Liver (tissue), 9 donors: ENCODE results near the gene PDE9A. TPM values are rescaled to one million over a fixed set of nuclear protein-coding genes. Genes with fewer than 3 reads are reported as not detected.

Experiments
- DNase-seq: peaks from one replicate; pipeline ENCODE4 v3.0.0-alpha.2; 2017; ENCODE audit warnings: low spot score
- H3K27ac ChIP-seq, 2 donors: one replicate each; pipeline ENCODE4 v1.7.0; 2013; ENCODE audit warnings: inconsistent platforms in 2 of 2, low read length in 2 of 2, control low read depth in 1 of 2, low read depth in 1 of 2, mild to moderate bottlenecking in 1 of 2
- H3K27me3 ChIP-seq, 4 donors: one replicate each; pipeline versions ENCODE4 v1.6.1 to v1.7.0; 2013; ENCODE audit warnings: low read length in 3 of 4, inconsistent platforms in 1 of 4, mild to moderate bottlenecking in 1 of 4, moderate library complexity in 1 of 4; ENCODE audit not compliant: control insufficient read depth in 4 of 4, insufficient read depth in 4 of 4
- H3K36me3 ChIP-seq, 4 donors: one replicate each; pipeline versions ENCODE4 v1.6.1 to v1.7.0; 2013; ENCODE audit warnings: low read length in 3 of 4, mild to moderate bottlenecking in 3 of 4, low read depth in 1 of 4, moderate library complexity in 1 of 4; ENCODE audit not compliant: control insufficient read depth in 4 of 4, insufficient read depth in 3 of 4
- H3K4me1 ChIP-seq, 4 donors: one replicate each; pipeline versions ENCODE4 v1.6.1 to v1.7.0; 2013; ENCODE audit warnings: low read length in 3 of 4, mild to moderate bottlenecking in 3 of 4, moderate library complexity in 1 of 4; ENCODE audit not compliant: control insufficient read depth in 4 of 4, insufficient read depth in 4 of 4
- H3K4me3 ChIP-seq, 3 donors: one replicate each; pipeline versions ENCODE4 v1.6.1 to v1.7.0; 2013; ENCODE audit warnings: low read length in 3 of 3, control low read depth in 1 of 3, low read depth in 1 of 3, mild to moderate bottlenecking in 1 of 3
- H3K9ac ChIP-seq, 2 donors: one replicate each; pipeline ENCODE4 v1.7.0; 2013; ENCODE audit warnings: low read length in 2 of 2, mild to moderate bottlenecking in 2 of 2, moderate library complexity in 2 of 2, control low read depth in 1 of 2, low read depth in 1 of 2
- H3K9me3 ChIP-seq, 4 donors: one replicate each; pipeline versions ENCODE4 v1.6.1 to v1.7.0; 2013; ENCODE audit warnings: low read length in 3 of 4; ENCODE audit not compliant: control insufficient read depth in 4 of 4
- ATF3 ChIP-seq: IDR thresholded peaks from 2 replicates; pipeline ENCODE4 v1.6.1; 2016; ENCODE audit warnings: antibody characterized with exemption
- CTCF ChIP-seq: fragments of 150-350 bp; IDR thresholded peaks from 2 replicates; pipeline ENCODE4 v1.5.1; 2017; ENCODE audit warnings: improper control_type of control experiment, low read depth, low read length; ENCODE audit not compliant: missing input control
- EGR1 ChIP-seq, 2 donors: IDR thresholded peaks; 2 replicates each; pipeline ENCODE4 v1.6.1; 2016 to 2018; ENCODE audit warnings: antibody characterized with exemption in 2 of 2, low read depth in 2 of 2
- FOXA2 ChIP-seq: IDR thresholded peaks from 2 replicates; pipeline ENCODE4 v1.6.1; 2016; ENCODE audit warnings: antibody characterized with exemption
- GABPA ChIP-seq, 2 donors: IDR thresholded peaks in 1 of 2; conservative IDR thresholded peaks in 1 of 2; 2 replicates each; pipeline ENCODE4 v1.6.1; 2016; ENCODE audit warnings: antibody characterized with exemption in 2 of 2, mild to moderate bottlenecking in 1 of 2, moderate library complexity in 1 of 2
- HNF4A ChIP-seq, 2 donors: conservative IDR thresholded peaks; 2 replicates each; pipeline ENCODE4 v1.6.1; 2016; ENCODE audit warnings: antibody characterized with exemption in 2 of 2, mild to moderate bottlenecking in 2 of 2
- HNF4G ChIP-seq: IDR thresholded peaks from 2 replicates; pipeline ENCODE4 v1.6.1; 2016; ENCODE audit warnings: antibody characterized with exemption
- JUND ChIP-seq, 2 donors: IDR thresholded peaks; 2 replicates each; pipeline ENCODE4 v1.6.1; 2016; ENCODE audit warnings: antibody characterized with exemption in 2 of 2
- MAX ChIP-seq: IDR thresholded peaks from 2 replicates; pipeline ENCODE4 v1.6.1; 2016; ENCODE audit warnings: antibody characterized with exemption
- RAD21 ChIP-seq, 2 donors: IDR thresholded peaks; 2 replicates each; pipeline ENCODE4 v1.6.1; 2016; ENCODE audit warnings: antibody characterized with exemption in 2 of 2, mild to moderate bottlenecking in 2 of 2
- RXRA ChIP-seq, 2 donors: IDR thresholded peaks; 2 replicates each; pipeline ENCODE4 v1.6.1; 2017 to 2018; ENCODE audit warnings: antibody characterized with exemption in 2 of 2, mild to moderate bottlenecking in 1 of 2
- TAF1 ChIP-seq: conservative IDR thresholded peaks from 2 replicates; pipeline ENCODE4 v1.6.1; 2016; ENCODE audit warnings: antibody characterized with exemption, mild to moderate bottlenecking
- ZBTB33 ChIP-seq: IDR thresholded peaks from 2 replicates; pipeline ENCODE4 v1.6.1; 2016; ENCODE audit warnings: antibody characterized with exemption
- WGBS: extraction: QIAGEN DNeasy Blood & Tissue Kit; methylation state at CpG from one replicate; pipeline ENCODE4 v1.1.7; 2013; 5-methylcytosine and 5-hydroxymethylcytosine counted together
- polyA plus RNA-seq, 2 donors: library from polyadenylated mRNA; stranded (reverse) in 1 of 2; unstranded in 1 of 2; fragments of 200-250 nt in 1 of 2; fragments of >200 nt in 1 of 2; fragmentation: Nextera tagmentation in 1 of 2; extraction: Ambion mirVana in 1 of 2; gene quantifications; one replicate each; pipeline versions ENCODE4 v1.2.1 to v1.2.3, GENCODE V29; 2013 to 2015
- total RNA-seq, 2 donors: library from RNA; depleted of rRNA; stranded (reverse); fragments of >200 nt; gene quantifications; one replicate each; pipeline ENCODE4 v1.2.3, GENCODE V29; 2014
- donor health status: healthy.
- donor health status: healthy.
- donor health status: healthy.
- donor health status: healthy.
- donor health status: healthy.

The PDE9A gene
- total and polyA plus RNA-seq, 4 donors = 1.5 to 4.2 (median 2.7) TPM

- H3K4me3 ChIP-seq = no peak overlapping the region
- H3K9me3 ChIP-seq = no peaks in the 10 kb centered on the region
- WGBS = 96% methylated on average over 8 of the region's 8 CpGs
- H3K9ac ChIP-seq = no peak overlapping the region
- H3K36me3 ChIP-seq = no peaks in the 10 kb centered on the region
- TF ChIP-seq ZBTB33 = no peak
- TF ChIP-seq GABPA (IDR thresholded peaks at IDR 0.05 in 1 of 2, conservative IDR thresholded peaks at IDR 0.05 in 1 of 2) = no peak
- H3K27ac ChIP-seq = no peak overlapping the region
- no peak for DNase-seq
- no peaks in the 10 kb centered on the region for H3K27me3 ChIP-seq
- H3K4me1 ChIP-seq = no peaks in the 10 kb centered on the region
Measured at GRCh38 chr21:42660118-42660470, 6.7 kb downstream of the PDE9A start.

GRCh38 chr21:42661688-42662429, 8.4 kb downstream of the PDE9A start:
- 93% methylated on average over 25 of the region's 25 CpGs for WGBS
- H3K27ac ChIP-seq = no peak overlapping the region
- H3K4me3 ChIP-seq = no peak overlapping the region
- H3K27me3 ChIP-seq = no peaks in the 10 kb centered on the region
- H3K9me3 ChIP-seq = no peaks in the 10 kb centered on the region
- no peaks in the 10 kb centered on the region for H3K36me3 ChIP-seq
- no peaks in the 10 kb centered on the region for H3K4me1 ChIP-seq
- no peak for TF ChIP-seq MAX
- TF ChIP-seq RXRA (IDR thresholded peaks at IDR 0.05) = no peak
- TF ChIP-seq HNF4A (conservative IDR thresholded peaks at IDR 0.05) = no peak
- TF ChIP-seq ATF3 = no peak
- no peak for TF ChIP-seq JUND (IDR thresholded peaks at IDR 0.05)
- TF ChIP-seq HNF4G = no peak
- TF ChIP-seq CTCF = no peak
- no peak for TF ChIP-seq TAF1
- TF ChIP-seq FOXA2 = no peak
- TF ChIP-seq RAD21 (IDR thresholded peaks at IDR 0.05) = no peak
- TF ChIP-seq EGR1 (IDR thresholded peaks at IDR 0.05; ENCODE audit: low read depth in 2 of 2) = no peak
- no peak overlapping the region for H3K9ac ChIP-seq
- no peak for DNase-seq
